ENCODE measurements around the gene ECE1.
"Not testable (repeated sequence)": the region's sequence is repeated elsewhere in the genome, so short reads cannot be mapped to it uniquely, and the experiment has no call there.

ECE1 gene

DNA sequence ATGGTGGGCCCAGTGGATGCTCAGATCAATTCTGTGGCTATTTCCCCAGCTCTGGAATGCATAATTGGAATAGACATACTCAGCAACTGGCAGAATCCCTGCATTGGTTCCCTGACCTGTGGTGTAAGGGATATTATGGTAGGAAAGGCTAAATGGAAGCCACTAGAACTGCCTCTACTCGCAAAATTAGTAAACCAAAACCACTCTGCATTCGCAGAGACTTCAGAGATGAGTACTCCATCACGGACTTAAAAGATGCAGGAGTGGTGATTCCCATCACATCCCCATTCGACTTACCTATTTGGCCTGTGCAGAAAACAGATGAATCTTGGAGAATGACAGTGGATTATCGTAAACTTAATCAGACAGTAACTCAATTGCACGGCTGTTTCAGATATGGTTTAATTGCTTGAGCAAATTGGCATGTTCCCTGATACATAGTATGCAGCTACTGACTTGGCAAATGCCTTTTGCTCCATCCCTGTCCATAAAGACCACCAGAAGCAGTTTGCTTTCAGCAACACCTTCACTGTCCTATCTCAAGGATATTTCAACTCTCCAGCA is 82.0 kb downstream of the ECE1 start:
- DNase-seq; in situ Hi-C loops (cut with MboI; ENCODE audit: low pct_unique_long_range_greater_than_20kb, low sequenced_read_pairs): not testable (repeated sequence)

DNA sequence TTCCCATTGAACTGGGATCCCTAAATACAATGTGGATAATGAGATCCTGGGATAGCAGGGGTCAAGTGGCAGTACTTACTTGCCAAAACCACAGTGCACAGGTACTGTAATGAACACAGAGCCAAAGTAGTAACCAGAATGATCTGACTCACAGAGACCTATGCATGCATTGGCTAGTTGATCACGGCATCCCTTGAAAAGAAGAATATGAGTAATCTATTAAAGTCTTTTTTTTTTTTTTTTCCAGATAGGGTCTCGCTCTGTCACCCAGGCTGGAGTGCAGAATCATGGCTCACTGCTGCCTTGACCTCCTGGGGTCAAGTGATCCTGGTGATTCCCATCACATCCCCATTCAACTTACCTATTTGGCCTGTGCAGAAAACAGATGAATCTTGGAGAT is 84.1 kb downstream of the ECE1 start:
- no peak for DNase-seq
- in situ Hi-C loops (cut with MboI; ENCODE audit: low pct_unique_long_range_greater_than_20kb, low sequenced_read_pairs), result no loop called here

DNA sequence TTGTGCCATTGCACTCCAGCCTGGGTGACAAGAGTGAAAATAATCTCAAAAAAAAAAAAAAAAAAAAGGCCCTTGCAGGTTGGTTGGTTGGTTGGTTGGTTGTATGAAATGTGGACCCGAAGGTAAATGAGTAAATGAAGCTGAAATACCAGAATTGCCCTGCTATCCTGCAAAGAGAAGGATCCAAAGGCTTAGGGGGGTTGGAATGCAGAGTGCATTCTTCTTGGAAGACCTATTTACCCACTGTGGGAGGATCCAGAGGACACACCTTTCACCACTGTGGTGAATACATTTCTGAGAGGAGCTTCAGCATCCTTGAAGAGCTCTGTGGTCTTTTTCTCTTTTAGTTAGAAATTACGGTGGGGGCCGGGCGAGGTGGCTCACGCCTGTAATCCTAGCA is 84.8 kb downstream of the ECE1 start:
- no peak for DNase-seq
- in situ Hi-C loops (cut with MboI; ENCODE audit: low pct_unique_long_range_greater_than_20kb, low sequenced_read_pairs), result no loop called here

DNA sequence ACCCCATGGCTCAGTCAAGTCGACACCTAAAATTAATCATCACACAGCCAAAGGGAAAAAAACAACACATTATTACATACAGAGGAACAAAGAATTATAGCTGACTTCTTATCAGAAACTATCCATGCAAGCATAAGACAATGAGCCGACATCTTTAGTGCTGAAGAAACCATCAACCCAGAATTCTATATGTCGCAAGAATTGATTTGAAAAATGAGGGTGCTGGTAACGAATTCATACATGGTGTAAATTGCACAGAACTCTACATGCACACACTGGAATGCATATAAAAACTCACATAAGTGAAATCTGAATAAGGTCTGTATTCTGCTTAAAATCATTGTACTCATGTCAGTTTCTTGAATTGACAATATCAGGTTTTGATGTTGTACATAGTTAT is 88.6 kb downstream of the ECE1 start:
- DNase-seq, result no peak
- in situ Hi-C loops (cut with MboI; ENCODE audit: low pct_unique_long_range_greater_than_20kb, low sequenced_read_pairs), result no loop called here

DNA sequence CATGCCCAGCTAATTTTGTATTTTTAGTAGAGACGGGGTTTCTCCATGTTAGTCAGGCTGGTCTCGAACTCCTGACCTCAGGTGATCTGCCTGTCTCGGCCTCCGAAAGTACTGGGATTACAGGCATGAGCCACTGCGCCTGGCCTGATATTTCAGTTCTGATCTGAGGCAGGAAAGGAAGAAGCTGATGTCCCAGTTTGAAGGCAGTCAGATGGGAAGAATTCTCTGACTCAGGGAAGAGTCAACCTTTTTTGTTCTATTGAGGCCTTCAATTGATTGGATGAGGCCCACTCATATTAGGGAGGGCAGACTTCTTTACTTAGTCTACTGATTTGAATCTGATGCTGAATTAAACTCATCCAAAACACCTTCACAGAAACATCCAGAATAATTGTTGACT is 89.0 kb downstream of the ECE1 start:
- in situ Hi-C loops (cut with MboI; ENCODE audit: low pct_unique_long_range_greater_than_20kb, low sequenced_read_pairs), result not testable (repeated sequence)

DNA sequence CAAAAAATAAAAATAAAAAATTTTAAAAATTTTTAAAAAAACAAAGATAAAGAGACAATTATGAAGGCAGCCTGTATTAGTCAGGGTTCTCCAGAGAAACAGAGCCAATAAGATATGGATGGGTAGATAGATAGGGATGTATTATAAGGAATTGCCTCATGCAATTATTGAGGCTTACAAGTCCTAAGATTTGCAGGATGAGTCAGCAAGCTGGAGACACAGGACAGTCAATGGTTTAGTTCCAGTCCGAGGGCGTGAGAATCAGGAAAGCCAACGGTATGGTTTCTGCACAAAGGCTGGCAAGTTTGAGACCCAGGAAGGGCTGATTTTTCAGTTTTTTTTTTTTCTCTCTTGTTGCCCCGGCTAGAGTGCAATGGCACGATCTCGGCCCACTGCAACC is 89.5 kb downstream of the ECE1 start:
- DNase-seq, result no peak
- in situ Hi-C loops (cut with MboI; ENCODE audit: low pct_unique_long_range_greater_than_20kb, low sequenced_read_pairs), result no loop called here

More for the DNA sequence above, 89.0 kb downstream of the ECE1 start:
- DNase-seq, result not testable (repeated sequence)

DNA sequence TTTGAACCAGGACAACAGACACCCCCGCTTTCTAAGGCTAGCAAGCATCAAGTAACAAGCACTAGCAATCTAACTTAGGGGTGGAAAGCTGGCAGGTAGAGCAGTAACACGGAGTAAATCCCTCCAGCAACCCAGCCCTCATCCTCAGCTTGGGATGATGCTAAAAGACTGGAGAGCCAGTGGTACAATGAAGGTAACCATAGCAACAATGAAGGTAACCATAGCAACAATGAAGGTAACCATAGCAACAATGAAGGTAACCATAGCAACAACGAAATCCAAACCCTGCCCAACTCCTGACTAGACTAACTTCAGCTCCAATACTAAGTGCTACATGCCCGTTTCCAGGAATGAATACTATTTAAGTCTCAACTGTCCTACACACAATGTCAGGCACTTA is 91.3 kb downstream of the ECE1 start:
- in situ Hi-C loops (cut with MboI; ENCODE audit: low pct_unique_long_range_greater_than_20kb, low sequenced_read_pairs), result loop anchor here (25.0 kb wide), 1 partner anchor 487 kb away; the partner anchor contains the start of gene KIF17
- DNase-seq, result no peak

DNA sequence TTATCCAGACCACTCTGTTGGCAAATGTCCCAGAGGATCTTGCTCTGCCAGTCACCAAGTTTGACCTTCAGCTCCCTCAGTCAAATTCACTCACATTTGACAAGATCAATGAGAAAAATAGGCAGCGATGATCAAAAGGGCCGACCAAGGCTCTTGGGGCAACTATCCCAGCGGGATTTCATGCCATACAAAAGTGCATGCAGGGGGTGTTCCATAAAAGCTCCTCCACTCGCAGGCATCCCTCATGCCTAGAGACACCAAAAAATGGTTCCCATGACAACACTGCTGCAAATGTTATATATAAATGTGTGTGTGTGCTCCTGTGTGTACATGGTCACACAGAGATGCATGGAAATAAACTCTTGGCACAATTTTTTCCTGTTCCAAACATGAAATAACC is 97.4 kb downstream of the ECE1 start:
- no peak for DNase-seq

DNA sequence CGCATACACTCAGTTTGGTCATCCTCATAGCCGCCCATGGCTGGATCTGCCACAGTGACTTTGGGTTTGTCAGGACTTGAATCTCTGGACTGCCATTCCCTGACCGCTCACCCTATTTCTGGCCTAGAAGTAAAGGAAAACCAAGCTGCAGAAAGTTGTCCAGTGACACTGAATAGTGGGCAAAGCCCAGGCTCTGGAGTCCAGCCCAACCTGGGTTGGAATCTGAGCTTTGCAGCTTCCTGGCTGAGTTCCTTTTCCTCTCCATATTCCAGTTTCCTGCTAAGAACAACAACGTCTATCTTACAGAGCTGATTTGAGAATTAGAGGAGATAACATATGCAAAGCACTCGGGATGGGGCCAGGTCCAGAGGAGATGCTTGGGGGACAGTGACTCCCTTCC is 98.0 kb downstream of the ECE1 start:
- in situ Hi-C loops (cut with MboI; ENCODE audit: low pct_unique_long_range_greater_than_20kb, low sequenced_read_pairs), result loop anchor here (25.0 kb wide), 1 partner anchor 480 kb away; the partner anchor contains the start of gene KIF17
- no peak for DNase-seq

More for the DNA sequence above, 97.4 kb downstream of the ECE1 start:
- in situ Hi-C loops (cut with MboI; ENCODE audit: low pct_unique_long_range_greater_than_20kb, low sequenced_read_pairs), result loop anchor here (25.0 kb wide), 1 partner anchor 481 kb away; the partner anchor contains the start of gene KIF17

DNA sequence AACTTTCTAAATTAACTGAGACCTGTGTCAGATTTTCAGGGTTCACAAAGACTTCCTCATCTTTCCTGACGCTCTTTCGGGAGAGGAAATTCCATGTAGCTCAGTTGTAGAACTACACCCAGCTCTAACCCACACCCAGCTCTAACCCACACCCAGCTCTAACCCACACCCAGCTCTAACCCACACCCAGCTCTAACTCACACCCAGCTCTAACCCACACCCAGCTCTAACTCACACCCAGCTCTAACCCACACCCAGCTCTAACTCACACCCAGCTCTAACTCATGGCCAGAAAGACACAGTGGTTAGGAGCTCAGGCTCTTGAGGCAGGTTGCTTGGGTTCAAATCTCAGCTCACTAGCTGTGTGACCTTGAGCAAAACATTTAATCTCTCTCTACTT is 99.5 kb downstream of the ECE1 start:
- in situ Hi-C loops (cut with MboI; ENCODE audit: low pct_unique_long_range_greater_than_20kb, low sequenced_read_pairs), result loop anchor here (25.0 kb wide), 1 partner anchor 478 kb away; the partner anchor contains the start of gene KIF17
- DNase-seq, result not testable (repeated sequence)

DNA sequence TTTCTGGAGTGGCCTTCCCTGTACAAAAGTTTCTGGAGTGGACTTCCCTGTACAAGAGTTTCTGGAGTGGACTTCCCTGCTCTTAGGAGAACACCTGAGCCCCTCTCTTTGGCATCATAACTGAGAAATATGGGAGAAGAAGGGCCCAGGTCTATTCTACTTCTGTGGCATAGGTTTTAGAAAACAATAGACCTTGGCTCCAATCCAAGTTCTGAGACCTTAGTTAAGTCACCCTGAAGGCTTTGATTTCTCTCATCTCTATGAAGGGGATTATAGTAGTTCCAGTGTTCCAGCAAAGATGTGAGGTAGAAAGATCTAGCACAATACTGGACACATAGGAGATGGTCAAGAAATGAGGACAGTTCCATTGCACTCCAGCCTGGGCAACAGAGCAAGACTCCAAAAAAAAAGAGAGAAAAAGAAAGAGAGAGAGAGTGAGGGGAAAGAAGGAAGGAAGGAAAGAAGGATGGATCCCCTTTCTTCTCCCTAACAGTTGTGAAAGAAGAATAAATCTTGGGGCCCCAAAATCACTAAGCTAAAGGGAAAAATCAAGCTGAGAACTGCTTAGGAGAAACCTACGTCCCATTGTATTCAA is 100.3 kb downstream of the ECE1 start:
- in situ Hi-C loops (cut with MboI; ENCODE audit: low pct_unique_long_range_greater_than_20kb, low sequenced_read_pairs), result loop anchor here (25.0 kb wide), 1 partner anchor 478 kb away; the partner anchor contains the start of gene KIF17
- no peak for DNase-seq

DNA sequence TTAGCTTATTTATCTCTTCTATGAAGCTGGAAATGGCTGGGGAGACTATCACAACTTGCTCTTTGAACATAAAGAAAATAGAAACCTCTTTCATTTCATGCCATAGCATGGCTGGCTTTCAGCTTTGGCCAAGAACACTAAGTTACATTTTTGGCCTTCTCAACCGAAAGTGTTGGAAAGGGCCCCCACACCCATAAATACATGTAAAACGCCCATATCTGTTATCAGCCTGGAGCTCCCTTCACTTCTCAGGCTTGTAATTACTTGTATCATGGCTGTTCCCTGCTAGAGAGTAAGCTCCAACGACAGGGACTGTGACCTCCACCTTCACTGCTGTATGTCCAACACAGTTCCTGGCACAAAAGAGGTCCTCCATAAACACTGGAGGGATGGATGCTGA is 100.8 kb downstream of the ECE1 start:
- in situ Hi-C loops (cut with MboI; ENCODE audit: low pct_unique_long_range_greater_than_20kb, low sequenced_read_pairs), result loop anchor here (25.0 kb wide), 1 partner anchor 477 kb away; the partner anchor contains the start of gene KIF17

DNA sequence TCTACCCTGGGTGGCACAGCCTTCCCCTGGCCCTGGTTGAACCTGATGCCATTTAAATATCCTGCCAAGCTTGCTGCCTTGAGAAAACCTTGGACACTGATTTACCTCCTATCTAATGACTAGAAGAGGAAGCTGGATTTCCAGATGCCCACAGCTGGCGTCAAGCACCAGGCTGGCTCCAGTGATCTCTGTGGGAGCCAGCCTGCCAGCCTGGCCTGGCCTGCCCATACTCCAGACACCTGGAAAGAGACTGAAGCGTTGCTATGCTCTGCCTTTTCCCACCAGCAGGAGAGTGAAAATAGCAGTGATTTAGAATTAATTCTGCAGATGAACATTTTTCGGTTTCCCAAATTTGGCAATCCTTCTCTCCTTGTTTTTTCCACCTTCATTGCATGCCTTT is 102.0 kb downstream of the ECE1 start:
- in situ Hi-C loops (cut with MboI; ENCODE audit: low pct_unique_long_range_greater_than_20kb, low sequenced_read_pairs), result loop anchor here (25.0 kb wide), 1 partner anchor 476 kb away; the partner anchor contains the start of gene KIF17
- DNase-seq, result no peak

More for the DNA sequence above, 100.8 kb downstream of the ECE1 start:
- no peak for DNase-seq

DNA sequence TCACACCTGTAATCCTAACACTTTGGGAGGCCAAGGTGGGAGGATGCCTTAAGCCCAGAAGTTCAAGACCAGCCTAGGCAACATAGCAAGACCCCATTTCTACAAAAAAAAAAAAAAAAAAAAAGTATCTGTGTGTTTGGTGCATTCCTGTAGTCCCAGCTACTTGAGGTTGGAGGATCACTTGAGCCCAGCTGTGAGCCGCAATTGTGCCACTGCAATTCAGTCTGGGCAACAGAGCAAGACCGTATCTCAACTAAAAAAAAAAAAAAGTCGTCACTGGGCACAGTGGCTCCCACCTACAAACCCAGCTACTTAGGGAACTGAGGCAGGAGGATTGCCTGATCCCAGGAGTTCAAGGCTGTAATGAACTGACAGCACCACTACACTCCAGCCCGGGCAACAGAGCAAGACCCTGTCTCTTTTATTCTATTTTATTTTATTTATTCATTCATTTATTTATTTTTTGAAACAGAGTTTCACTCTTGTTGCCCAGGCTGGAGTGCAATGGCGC is 105.0 kb downstream of the ECE1 start:
- no peak for DNase-seq
- in situ Hi-C loops (cut with MboI; ENCODE audit: low pct_unique_long_range_greater_than_20kb, low sequenced_read_pairs), result loop anchor here (25.0 kb wide), 1 partner anchor 473 kb away; the partner anchor contains the start of gene KIF17

DNA sequence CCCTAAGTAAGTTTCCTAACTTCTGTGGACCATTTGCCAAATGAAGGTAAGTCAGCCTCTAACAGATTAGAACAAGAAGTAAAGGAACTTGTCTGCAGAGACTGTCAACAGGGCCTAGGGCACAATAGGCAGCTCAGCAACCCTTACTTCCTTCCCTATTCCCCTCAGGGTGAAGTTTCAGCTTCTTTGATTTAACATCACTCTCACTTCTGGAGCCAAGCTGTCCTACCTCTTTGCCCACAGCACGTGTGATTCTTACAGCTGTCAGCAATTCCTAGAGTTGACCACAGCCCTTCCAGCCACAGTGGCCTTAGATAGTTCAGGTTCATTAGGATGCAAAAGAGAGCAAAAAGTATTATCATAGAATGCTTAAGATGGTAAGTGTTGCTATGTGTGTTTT is 106.0 kb downstream of the ECE1 start:
- DNase-seq, result peak; percentile 43
- in situ Hi-C loops (cut with MboI; ENCODE audit: low pct_unique_long_range_greater_than_20kb, low sequenced_read_pairs), result loop anchor here (25.0 kb wide), 1 partner anchor 472 kb away; the partner anchor contains the start of gene KIF17

DNA sequence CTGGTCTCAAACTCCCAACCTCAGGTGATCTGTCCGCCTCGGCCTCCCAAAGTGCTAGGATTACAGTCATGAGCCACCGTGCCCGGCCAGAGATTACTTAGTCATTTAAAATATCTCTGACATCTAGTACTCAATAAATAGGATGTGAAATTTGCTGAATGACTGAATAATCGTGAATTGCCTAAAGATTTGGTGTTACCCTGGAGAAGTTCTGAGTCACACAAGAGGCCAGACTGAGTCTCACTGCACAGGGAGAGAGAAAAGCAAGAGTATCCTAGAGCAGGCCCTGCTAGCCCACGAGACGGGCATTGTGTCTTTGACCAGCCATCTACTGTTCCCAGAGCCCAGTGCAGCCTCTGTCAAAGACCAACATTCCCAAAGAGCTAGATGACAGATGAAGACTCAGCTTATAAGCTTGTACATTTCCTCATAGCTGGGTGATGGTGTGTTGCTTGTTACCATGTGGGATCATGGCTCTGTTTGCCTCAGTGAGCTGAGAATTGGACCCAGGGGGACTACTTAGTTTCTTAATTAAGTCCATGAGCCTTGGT is 108.0 kb downstream of the ECE1 start:
- in situ Hi-C loops (cut with MboI; ENCODE audit: low pct_unique_long_range_greater_than_20kb, low sequenced_read_pairs), result loop anchor here (25.0 kb wide), 1 partner anchor 470 kb away; the partner anchor contains the start of gene KIF17
- DNase-seq, result no peak

DNA sequence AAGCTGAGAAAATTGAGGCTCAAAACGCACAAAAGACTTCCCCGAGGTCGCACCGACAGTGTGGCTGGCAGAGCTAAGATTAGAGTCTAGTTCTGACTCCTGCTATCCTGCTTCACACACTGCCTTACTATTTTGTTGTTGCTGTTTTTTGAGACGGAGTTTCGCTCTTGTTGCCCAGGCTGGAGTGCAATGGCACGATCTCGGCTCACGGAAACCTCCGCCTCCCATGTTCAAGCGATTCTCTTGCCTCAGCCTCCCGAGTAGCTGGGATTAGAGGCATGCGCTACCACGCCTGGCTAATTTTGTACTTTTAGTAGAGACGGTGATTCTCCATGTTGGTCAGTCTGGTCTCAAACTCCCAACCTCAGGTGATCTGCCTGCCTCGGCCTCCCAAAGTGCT is 112.0 kb downstream of the ECE1 start:
- in situ Hi-C loops (cut with MboI; ENCODE audit: low pct_unique_long_range_greater_than_20kb, low sequenced_read_pairs), result loop anchor here (25.0 kb wide), 1 partner anchor 466 kb away; the partner anchor contains the start of gene KIF17
- not testable (repeated sequence) for DNase-seq

DNA sequence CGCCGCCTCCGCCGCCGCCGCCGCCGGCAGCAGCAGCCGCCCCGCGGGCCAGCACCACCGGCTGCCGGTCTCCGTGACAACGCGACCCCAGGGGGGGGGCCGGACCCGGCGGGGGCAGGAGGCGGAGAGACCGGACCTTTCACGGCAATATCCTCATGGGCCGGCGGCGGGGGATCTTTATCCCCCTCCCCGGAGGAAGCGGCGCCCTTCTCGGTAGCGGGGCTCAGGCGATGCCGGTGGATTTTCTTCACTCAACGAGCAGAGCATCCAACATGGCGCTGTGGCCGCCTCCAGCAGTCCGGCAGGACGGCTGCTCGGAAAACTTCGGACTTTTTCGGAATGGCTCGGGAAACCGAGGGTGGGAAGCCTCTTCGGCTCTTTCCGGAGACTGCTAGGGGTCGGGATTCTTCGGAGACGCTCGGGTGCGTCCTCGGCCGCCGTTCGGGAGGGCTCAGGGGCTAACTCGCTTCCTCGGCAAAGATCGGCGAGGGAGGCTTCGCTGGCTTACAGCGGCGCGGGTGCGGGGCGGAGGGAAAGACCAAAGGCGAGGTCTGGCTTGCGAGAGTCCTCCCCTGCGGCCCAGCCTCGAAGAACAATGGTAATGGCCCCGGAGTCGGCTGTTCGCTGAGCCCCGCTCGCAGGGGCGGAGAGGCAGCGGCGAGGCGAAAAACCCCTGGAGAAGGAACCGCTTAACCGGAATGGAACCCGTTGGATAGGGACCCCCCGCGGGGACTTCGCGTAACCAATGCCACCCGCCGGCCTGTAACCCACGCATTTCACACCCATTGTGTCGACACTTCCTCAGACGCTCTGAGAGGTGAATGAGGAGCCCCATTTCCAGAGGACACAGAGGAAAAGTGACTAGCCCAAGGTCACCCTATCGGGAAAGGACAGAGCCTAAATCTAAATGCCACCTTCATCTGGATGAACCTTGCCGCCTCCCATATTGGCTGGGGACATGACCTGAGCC is 113.4 kb downstream of the ECE1 start, which contains the start of gene EIF4G3:
Gene EIF4G3 (minus strand): TSS at position 312 of the 970 bp plus-strand sequence. CDS start 174,155 bp downstream, outside the sequence.
- DNase-seq, result peak; percentile 98
- in situ Hi-C loops (cut with MboI; ENCODE audit: low pct_unique_long_range_greater_than_20kb, low sequenced_read_pairs), result loop anchor here (25.0 kb wide), 1 partner anchor 465 kb away; the partner anchor contains the start of gene KIF17

Measured in KBM-7 (cell line).